GM23338 (cell line): ENCODE results near the gene ADH6. TPM values are rescaled to one million over a fixed set of nuclear protein-coding genes. Genes with fewer than 3 reads are reported as not detected.

Experiments
- ATAC-seq: fragments of 200-7000 bp; cut with Tn5 transposase; 3 replicates; pipeline ENCODE4 v1.9.1; 2020
- DNase-seq: peaks from one replicate; pipeline ENCODE4 v3.0.0-alpha.2; 2015; ENCODE audit warnings: low spot score
- H2AFZ ChIP-seq: fragments of 200-600 bp; sonication (generic); 2 replicates; pipeline ENCODE4 v1.8.0; 2016; ENCODE audit warnings: antibody characterized with exemption, mild to moderate bottlenecking, moderate library complexity
- H3F3A ChIP-seq: fragments of 200-600 bp; sonication (generic); replicated peaks from 2 replicates; pipeline ENCODE4 v1.8.0; 2017; ENCODE audit warnings: antibody characterized with exemption, mixed run types, low read depth
- H3K27ac ChIP-seq: fragments of 200-600 bp; sonication (generic); 2 replicates; pipeline ENCODE4 v1.6.1; 2016; ENCODE audit warnings: low read depth
- H3K27me3 ChIP-seq: fragments of 200-600 bp; sonication (generic); 2 replicates; pipeline ENCODE4 v1.8.0; 2016; ENCODE audit warnings: mild to moderate bottlenecking, mixed run types, moderate library complexity; ENCODE audit not compliant: insufficient read depth
- H3K36me3 ChIP-seq: fragments of 200-600 bp; sonication (generic); 2 replicates; pipeline ENCODE4 v1.8.0; 2016; ENCODE audit warnings: mild to moderate bottlenecking; ENCODE audit not compliant: insufficient read depth
- H3K4me1 ChIP-seq: fragments of 200-600 bp; sonication (generic); 2 replicates; pipeline ENCODE4 v1.8.0; 2016; ENCODE audit warnings: mild to moderate bottlenecking, moderate library complexity; ENCODE audit not compliant: insufficient read depth
- H3K4me2 ChIP-seq: fragments of 200-600 bp; sonication (generic); 2 replicates; pipeline ENCODE4 v1.7.1; 2017; ENCODE audit warnings: mixed run types
- H3K4me3 ChIP-seq: fragments of 200-600 bp; sonication (generic); 2 replicates; pipeline ENCODE4 v1.6.1; 2016; ENCODE audit warnings: mixed run types
- H3K79me2 ChIP-seq: fragments of 200-600 bp; sonication (generic); replicated peaks from 2 replicates; pipeline ENCODE4 v1.8.0; 2017; ENCODE audit warnings: mild to moderate bottlenecking; ENCODE audit not compliant: insufficient read depth
- H3K9me2 ChIP-seq: fragments of 200-600 bp; sonication (generic); 2 replicates; pipeline ENCODE4 v1.8.0; 2017; ENCODE audit not compliant: insufficient read depth
- H4K20me1 ChIP-seq: fragments of 200-600 bp; sonication (generic); replicated peaks from 2 replicates; pipeline ENCODE4 v1.8.0; 2017; ENCODE audit warnings: mild to moderate bottlenecking; ENCODE audit not compliant: insufficient read depth
- H3K27ac Mint-ChIP-seq: 2 replicates; pipeline ENCODE4 v1.8.0; 2020; ENCODE audit warnings: inconsistent platforms, mild to moderate bottlenecking, moderate library complexity, mixed read lengths
- H3K27me3 Mint-ChIP-seq: 3 replicates; pipeline ENCODE4 v1.8.0; 2022; ENCODE audit warnings: low read depth, mild to moderate bottlenecking, moderate library complexity, mixed read lengths, inconsistent platforms; ENCODE audit not compliant: insufficient read depth, poor library complexity
- H3K36me3 Mint-ChIP-seq: 3 replicates; pipeline ENCODE4 v1.8.0; 2021; ENCODE audit warnings: low read depth, mild to moderate bottlenecking, inconsistent platforms, moderate library complexity, mixed read lengths
- H3K4me1 Mint-ChIP-seq: 3 replicates; pipeline ENCODE4 v1.8.0; 2020; ENCODE audit warnings: mild to moderate bottlenecking, inconsistent platforms, mixed read lengths
- H3K4me3 Mint-ChIP-seq: 3 replicates; pipeline ENCODE4 v1.8.0; 2021; ENCODE audit warnings: moderate library complexity, mild to moderate bottlenecking, inconsistent platforms, mixed read lengths
- H3K9me3 Mint-ChIP-seq: 3 replicates; pipeline ENCODE4 v1.8.0; 2020; ENCODE audit warnings: moderate library complexity, mild to moderate bottlenecking, inconsistent platforms, mixed read lengths
- CREB1 ChIP-seq: fragments of 250-450 bp; sonication (Bioruptor Pico); IDR thresholded peaks from 2 replicates; pipeline ENCODE4 v1.5.0; 2020; ENCODE audit warnings: low read depth, mild to moderate bottlenecking, moderate library complexity
- EZH2 ChIP-seq: fragments of 200-600 bp; sonication (generic); IDR thresholded peaks from one replicate; pipeline ENCODE4 v1.8.0; 2017; ENCODE audit warnings: antibody characterized with exemption, mild to moderate bottlenecking, low read depth; ENCODE audit not compliant: unreplicated experiment
- EZH2phosphoT487 ChIP-seq: fragments of 200-600 bp; sonication (generic); IDR thresholded peaks from one replicate; pipeline ENCODE4 v1.8.1; 2018; ENCODE audit warnings: antibody characterized with exemption; ENCODE audit not compliant: unreplicated experiment
- JUNB ChIP-seq: IDR thresholded peaks from one replicate; pipeline ENCODE4 v1.6.1; 2016; ENCODE audit warnings: antibody characterized with exemption; ENCODE audit not compliant: unreplicated experiment
- NANOG ChIP-seq: IDR thresholded peaks from 2 replicates; pipeline ENCODE4 v1.6.1; 2016; ENCODE audit warnings: antibody characterized with exemption, borderline replicate concordance
- POLR2AphosphoS5 ChIP-seq: IDR thresholded peaks from 2 replicates; pipeline ENCODE4 v1.6.1; 2016; ENCODE audit warnings: antibody characterized with exemption, low read depth
- STAT1 ChIP-seq: IDR thresholded peaks from one replicate; pipeline ENCODE4 v1.6.1; 2016; ENCODE audit warnings: antibody characterized with exemption; ENCODE audit not compliant: unreplicated experiment
- ZNF114 ChIP-seq: fragments of 250-450 bp; sonication (Bioruptor Pico); IDR thresholded peaks from 2 replicates; pipeline ENCODE4 v1.5.0; 2020; ENCODE audit warnings: mild to moderate bottlenecking, moderate library complexity
- ZNF331 ChIP-seq: fragments of 250-450 bp; sonication (Bioruptor Pico); IDR thresholded peaks from 2 replicates; pipeline ENCODE4 v1.5.0; 2020; ENCODE audit warnings: low read depth, mild to moderate bottlenecking, moderate library complexity
- polyA plus RNA-seq: library from polyadenylated mRNA; unstranded; fragments of >200 nt; fragmentation: Nextera tagmentation; extraction: Ambion mirVana; gene quantifications from 2 replicates; pipeline ENCODE4 v1.2.1, GENCODE V29; 2016
- total RNA-seq: library from RNA; depleted of rRNA; stranded (reverse); fragments of >200 nt; shearing (Covaris generic); gene quantifications from 2 replicates; pipeline ENCODE4 v1.2.3, GENCODE V29; 2014
- TF ChIP-seq, protein P1 (sequence below): fragments of 250-450 bp; sonication (Bioruptor Pico); IDR thresholded peaks from 2 replicates; pipeline ENCODE4 v1.5.0; 2020; ENCODE audit warnings: mild to moderate bottlenecking, moderate library complexity
- TF ChIP-seq, protein P2 (sequence below): IDR thresholded peaks from 2 replicates; pipeline ENCODE4 v1.6.1; 2016; ENCODE audit warnings: antibody characterized with exemption
- TF ChIP-seq, protein P3 (sequence below), 2 experiments: fragments of 200-600 bp in 1 of 2; sonication (generic) in 1 of 2; conservative IDR thresholded peaks; 2 replicates each; pipeline versions ENCODE4 v1.5.1 to v1.6.1; 2016 to 2017; ENCODE audit warnings: antibody characterized with exemption in 2 of 2, low read depth in 2 of 2, mild to moderate bottlenecking in 2 of 2, moderate library complexity in 1 of 2
- TF ChIP-seq, protein P4 (sequence below): IDR thresholded peaks from one replicate; pipeline ENCODE4 v1.6.1; 2018; ENCODE audit warnings: antibody characterized with exemption; ENCODE audit not compliant: unreplicated experiment

The ADH6 gene
- total and polyA plus RNA-seq, 2 experiments from 2014 or later = 0.58 TPM; not detected in 1

DNA sequence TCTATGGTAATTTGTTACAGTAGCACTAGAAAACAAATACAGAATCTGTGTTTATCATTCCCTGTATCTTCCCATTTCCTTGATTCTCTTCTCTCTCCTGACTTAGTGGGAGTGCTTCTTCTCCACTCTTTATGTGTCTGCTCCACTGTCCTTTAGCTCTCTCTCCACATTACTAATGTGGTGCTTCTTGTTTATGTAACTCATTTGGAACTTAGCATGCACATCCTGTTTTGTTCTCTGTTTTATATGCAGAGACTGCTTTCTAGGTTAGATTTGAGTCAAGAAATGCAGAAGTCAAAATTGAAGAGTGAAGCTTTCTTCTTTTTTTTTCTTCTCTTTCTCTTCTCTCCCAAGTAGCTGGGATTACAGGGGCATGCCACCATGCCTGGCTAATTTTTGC is 45.9 kb upstream of the ADH6 start:
- no peak overlapping the region for H3K27ac Mint-ChIP-seq
- H3K27me3 ChIP-seq = no peaks in the 10 kb centered on the region
- TF ChIP-seq STAT1 = no peak
- TF ChIP-seq, protein P1, sequence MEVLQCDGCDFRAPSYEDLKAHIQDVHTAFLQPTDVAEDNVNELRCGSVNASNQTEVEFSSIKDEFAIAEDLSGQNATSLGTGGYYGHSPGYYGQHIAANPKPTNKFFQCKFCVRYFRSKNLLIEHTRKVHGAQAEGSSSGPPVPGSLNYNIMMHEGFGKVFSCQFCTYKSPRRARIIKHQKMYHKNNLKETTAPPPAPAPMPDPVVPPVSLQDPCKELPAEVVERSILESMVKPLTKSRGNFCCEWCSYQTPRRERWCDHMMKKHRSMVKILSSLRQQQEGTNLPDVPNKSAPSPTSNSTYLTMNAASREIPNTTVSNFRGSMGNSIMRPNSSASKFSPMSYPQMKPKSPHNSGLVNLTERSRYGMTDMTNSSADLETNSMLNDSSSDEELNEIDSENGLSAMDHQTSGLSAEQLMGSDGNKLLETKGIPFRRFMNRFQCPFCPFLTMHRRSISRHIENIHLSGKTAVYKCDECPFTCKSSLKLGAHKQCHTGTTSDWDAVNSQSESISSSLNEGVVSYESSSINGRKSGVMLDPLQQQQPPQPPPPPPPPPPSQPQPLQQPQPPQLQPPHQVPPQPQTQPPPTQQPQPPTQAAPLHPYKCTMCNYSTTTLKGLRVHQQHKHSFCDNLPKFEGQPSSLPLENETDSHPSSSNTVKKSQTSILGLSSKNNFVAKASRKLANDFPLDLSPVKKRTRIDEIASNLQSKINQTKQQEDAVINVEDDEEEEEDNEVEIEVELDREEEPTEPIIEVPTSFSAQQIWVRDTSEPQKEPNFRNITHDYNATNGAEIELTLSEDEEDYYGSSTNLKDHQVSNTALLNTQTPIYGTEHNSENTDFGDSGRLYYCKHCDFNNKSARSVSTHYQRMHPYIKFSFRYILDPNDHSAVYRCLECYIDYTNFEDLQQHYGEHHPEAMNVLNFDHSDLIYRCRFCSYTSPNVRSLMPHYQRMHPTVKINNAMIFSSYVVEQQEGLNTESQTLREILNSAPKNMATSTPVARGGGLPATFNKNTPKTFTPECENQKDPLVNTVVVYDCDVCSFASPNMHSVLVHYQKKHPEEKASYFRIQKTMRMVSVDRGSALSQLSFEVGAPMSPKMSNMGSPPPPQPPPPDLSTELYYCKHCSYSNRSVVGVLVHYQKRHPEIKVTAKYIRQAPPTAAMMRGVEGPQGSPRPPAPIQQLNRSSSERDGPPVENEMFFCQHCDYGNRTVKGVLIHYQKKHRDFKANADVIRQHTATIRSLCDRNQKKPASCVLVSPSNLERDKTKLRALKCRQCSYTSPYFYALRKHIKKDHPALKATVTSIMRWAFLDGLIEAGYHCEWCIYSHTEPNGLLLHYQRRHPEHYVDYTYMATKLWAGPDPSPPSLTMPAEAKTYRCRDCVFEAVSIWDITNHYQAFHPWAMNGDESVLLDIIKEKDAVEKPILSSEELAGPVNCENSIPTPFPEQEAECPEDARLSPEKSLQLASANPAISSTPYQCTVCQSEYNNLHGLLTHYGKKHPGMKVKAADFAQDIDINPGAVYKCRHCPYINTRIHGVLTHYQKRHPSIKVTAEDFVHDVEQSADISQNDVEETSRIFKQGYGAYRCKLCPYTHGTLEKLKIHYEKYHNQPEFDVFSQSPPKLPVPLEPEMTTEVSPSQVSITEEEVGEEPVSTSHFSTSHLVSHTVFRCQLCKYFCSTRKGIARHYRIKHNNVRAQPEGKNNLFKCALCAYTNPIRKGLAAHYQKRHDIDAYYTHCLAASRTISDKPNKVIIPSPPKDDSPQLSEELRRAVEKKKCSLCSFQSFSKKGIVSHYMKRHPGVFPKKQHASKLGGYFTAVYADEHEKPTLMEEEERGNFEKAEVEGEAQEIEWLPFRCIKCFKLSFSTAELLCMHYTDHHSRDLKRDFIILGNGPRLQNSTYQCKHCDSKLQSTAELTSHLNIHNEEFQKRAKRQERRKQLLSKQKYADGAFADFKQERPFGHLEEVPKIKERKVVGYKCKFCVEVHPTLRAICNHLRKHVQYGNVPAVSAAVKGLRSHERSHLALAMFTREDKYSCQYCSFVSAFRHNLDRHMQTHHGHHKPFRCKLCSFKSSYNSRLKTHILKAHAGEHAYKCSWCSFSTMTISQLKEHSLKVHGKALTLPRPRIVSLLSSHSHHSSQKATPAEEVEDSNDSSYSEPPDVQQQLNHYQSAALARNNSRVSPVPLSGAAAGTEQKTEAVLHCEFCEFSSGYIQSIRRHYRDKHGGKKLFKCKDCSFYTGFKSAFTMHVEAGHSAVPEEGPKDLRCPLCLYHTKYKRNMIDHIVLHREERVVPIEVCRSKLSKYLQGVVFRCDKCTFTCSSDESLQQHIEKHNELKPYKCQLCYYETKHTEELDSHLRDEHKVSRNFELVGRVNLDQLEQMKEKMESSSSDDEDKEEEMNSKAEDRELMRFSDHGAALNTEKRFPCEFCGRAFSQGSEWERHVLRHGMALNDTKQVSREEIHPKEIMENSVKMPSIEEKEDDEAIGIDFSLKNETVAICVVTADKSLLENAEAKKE (CRISPR knock-in tag) = no peak
- TF ChIP-seq, protein P2, sequence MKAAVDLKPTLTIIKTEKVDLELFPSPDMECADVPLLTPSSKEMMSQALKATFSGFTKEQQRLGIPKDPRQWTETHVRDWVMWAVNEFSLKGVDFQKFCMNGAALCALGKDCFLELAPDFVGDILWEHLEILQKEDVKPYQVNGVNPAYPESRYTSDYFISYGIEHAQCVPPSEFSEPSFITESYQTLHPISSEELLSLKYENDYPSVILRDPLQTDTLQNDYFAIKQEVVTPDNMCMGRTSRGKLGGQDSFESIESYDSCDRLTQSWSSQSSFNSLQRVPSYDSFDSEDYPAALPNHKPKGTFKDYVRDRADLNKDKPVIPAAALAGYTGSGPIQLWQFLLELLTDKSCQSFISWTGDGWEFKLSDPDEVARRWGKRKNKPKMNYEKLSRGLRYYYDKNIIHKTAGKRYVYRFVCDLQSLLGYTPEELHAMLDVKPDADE = no peak
- TF ChIP-seq JUNB = no peak
- TF ChIP-seq, protein P3, sequence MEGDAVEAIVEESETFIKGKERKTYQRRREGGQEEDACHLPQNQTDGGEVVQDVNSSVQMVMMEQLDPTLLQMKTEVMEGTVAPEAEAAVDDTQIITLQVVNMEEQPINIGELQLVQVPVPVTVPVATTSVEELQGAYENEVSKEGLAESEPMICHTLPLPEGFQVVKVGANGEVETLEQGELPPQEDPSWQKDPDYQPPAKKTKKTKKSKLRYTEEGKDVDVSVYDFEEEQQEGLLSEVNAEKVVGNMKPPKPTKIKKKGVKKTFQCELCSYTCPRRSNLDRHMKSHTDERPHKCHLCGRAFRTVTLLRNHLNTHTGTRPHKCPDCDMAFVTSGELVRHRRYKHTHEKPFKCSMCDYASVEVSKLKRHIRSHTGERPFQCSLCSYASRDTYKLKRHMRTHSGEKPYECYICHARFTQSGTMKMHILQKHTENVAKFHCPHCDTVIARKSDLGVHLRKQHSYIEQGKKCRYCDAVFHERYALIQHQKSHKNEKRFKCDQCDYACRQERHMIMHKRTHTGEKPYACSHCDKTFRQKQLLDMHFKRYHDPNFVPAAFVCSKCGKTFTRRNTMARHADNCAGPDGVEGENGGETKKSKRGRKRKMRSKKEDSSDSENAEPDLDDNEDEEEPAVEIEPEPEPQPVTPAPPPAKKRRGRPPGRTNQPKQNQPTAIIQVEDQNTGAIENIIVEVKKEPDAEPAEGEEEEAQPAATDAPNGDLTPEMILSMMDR (conservative IDR thresholded peaks at IDR 0.05; ENCODE audit: low read depth in 2 of 2) = no peak
- TF ChIP-seq POLR2AphosphoS5 = no peak
- no peak for TF ChIP-seq ZNF114 (CRISPR knock-in tag)
- TF ChIP-seq CREB1 (CRISPR knock-in tag) = no peak
- no peak for TF ChIP-seq ZNF331 (CRISPR knock-in tag)
- no peak for TF ChIP-seq EZH2
- no peak for TF ChIP-seq EZH2phosphoT487
- TF ChIP-seq NANOG = no peak
- TF ChIP-seq, protein P4, sequence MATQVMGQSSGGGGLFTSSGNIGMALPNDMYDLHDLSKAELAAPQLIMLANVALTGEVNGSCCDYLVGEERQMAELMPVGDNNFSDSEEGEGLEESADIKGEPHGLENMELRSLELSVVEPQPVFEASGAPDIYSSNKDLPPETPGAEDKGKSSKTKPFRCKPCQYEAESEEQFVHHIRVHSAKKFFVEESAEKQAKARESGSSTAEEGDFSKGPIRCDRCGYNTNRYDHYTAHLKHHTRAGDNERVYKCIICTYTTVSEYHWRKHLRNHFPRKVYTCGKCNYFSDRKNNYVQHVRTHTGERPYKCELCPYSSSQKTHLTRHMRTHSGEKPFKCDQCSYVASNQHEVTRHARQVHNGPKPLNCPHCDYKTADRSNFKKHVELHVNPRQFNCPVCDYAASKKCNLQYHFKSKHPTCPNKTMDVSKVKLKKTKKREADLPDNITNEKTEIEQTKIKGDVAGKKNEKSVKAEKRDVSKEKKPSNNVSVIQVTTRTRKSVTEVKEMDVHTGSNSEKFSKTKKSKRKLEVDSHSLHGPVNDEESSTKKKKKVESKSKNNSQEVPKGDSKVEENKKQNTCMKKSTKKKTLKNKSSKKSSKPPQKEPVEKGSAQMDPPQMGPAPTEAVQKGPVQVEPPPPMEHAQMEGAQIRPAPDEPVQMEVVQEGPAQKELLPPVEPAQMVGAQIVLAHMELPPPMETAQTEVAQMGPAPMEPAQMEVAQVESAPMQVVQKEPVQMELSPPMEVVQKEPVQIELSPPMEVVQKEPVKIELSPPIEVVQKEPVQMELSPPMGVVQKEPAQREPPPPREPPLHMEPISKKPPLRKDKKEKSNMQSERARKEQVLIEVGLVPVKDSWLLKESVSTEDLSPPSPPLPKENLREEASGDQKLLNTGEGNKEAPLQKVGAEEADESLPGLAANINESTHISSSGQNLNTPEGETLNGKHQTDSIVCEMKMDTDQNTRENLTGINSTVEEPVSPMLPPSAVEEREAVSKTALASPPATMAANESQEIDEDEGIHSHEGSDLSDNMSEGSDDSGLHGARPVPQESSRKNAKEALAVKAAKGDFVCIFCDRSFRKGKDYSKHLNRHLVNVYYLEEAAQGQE = no peak
- no peak overlapping the region for H2AFZ ChIP-seq
- H3K27ac ChIP-seq = no peak overlapping the region
- H3K4me1 Mint-ChIP-seq = no peaks in the 10 kb centered on the region
- no peaks in the 10 kb centered on the region for H3K9me2 ChIP-seq
- peaks cover 10% of the 10 kb centered on the region; the same call in 2 of the 3 replicates for H3K9me3 Mint-ChIP-seq
- H3K4me1 ChIP-seq = no peaks in the 10 kb centered on the region
- DNase-seq = no peak
- H3K36me3 ChIP-seq = no peaks in the 10 kb centered on the region
- peaks cover 8% of the 10 kb centered on the region for H3K27me3 Mint-ChIP-seq
- H4K20me1 ChIP-seq = no peaks in the 10 kb centered on the region
- H3K79me2 ChIP-seq = no peaks in the 10 kb centered on the region
- no peak overlapping the region for H3K4me3 Mint-ChIP-seq
- H3K4me3 ChIP-seq = no peak overlapping the region
- no peak overlapping the region for H3K4me2 ChIP-seq
- H3F3A ChIP-seq = no peaks in the 10 kb centered on the region
- H3K36me3 Mint-ChIP-seq = 0 out of 3 replicates have a peak, but pooled peaks cover 3% of the 10 kb centered on the region
- no peak for ATAC-seq
